A673 (cell line): ENCODE measurements around the gene CWF19L1. TPM values are rescaled to one million over a fixed set of nuclear protein-coding genes. Genes with fewer than 3 reads are reported as not detected.

Experiments
- BruUV-seq: library from RNA; stranded (reverse); fragments of 400-500 nt; replicated peaks from 2 replicates; lab custom pipeline; 2021; lab: Mats Ljungman, UMichigan
- CTCF ChIA-PET: fragments of 300-600 bp; sonication (Branson Sonifier 250); formaldehyde crosslinking; loops from one replicate; lab custom pipeline; 2022; ENCODE audit warnings: antibody characterized with exemption; lab: Charles Lee
- POLR2A ChIA-PET: fragments of 300-600 bp; sonication (Branson Sonifier 250); formaldehyde crosslinking; loops from one replicate; lab custom pipeline; 2022; ENCODE audit warnings: antibody characterized with exemption; ENCODE audit not compliant: low non-redundant PET; lab: Charles Lee
- DNase-seq: peaks from one replicate; pipeline ENCODE4 v3.0.0-alpha.2; 2015; ENCODE audit warnings: low spot score
- H3K27ac ChIP-seq: fragments of 200-600 bp; sonication (generic); 2 replicates; pipeline ENCODE4 v1.5.1; 2016; ENCODE audit warnings: mixed run types, low read depth, mild to moderate bottlenecking, mixed read lengths, antibody characterized with exemption, low read length; ENCODE audit not compliant: poor library complexity, severe bottlenecking
- H3K27me3 ChIP-seq: fragments of 200-600 bp; sonication (generic); replicated peaks from 2 replicates; pipeline ENCODE4 v1.6.1; 2017; ENCODE audit warnings: mixed run types, low read depth, mild to moderate bottlenecking, mixed read lengths, antibody characterized with exemption, low read length; ENCODE audit not compliant: insufficient read depth, poor library complexity
- H3K36me3 ChIP-seq: fragments of 200-600 bp; sonication (generic); 2 replicates; pipeline ENCODE4 v1.6.1; 2016; ENCODE audit warnings: mixed run types, mild to moderate bottlenecking, mixed read lengths, antibody characterized with exemption, low read length; ENCODE audit not compliant: insufficient read depth, poor library complexity, severe bottlenecking
- H3K4me1 ChIP-seq: fragments of 200-600 bp; sonication (generic); 2 replicates; pipeline ENCODE4 v1.6.1; 2017; ENCODE audit warnings: mixed run types, mild to moderate bottlenecking, mixed read lengths, antibody characterized with exemption, low read length; ENCODE audit not compliant: insufficient read depth, poor library complexity, severe bottlenecking
- H3K4me3 ChIP-seq: fragments of 200-600 bp; sonication (generic); 2 replicates; pipeline ENCODE4 v1.5.1; 2016; ENCODE audit warnings: low read depth, mixed run types, mild to moderate bottlenecking, mixed read lengths, low read length; ENCODE audit not compliant: poor library complexity, severe bottlenecking
- H3K9me3 ChIP-seq: fragments of 200-600 bp; sonication (generic); 2 replicates; pipeline ENCODE4 v1.6.1; 2016; ENCODE audit warnings: mixed run types, low read depth, mild to moderate bottlenecking, mixed read lengths, antibody characterized with exemption, low read length; ENCODE audit not compliant: poor library complexity, severe bottlenecking
- EZH2 ChIP-seq: fragments of 200-600 bp; sonication (generic); IDR thresholded peaks from 2 replicates; pipeline ENCODE4 v1.6.1; 2017; ENCODE audit warnings: borderline replicate concordance, low read depth, mild to moderate bottlenecking, mixed read lengths, antibody characterized with exemption, low read length; ENCODE audit not compliant: poor library complexity, severe bottlenecking
- intact Hi-C: fragments of 100-400 bp; cut with micrococcal nuclease; formaldehyde crosslinking; loops from one replicate; pipeline ENCODE4 v1.10.0; 2022; ENCODE audit not compliant: unreplicated experiment
- total RNA-seq: library from RNA; stranded (reverse); gene quantifications from 2 replicates; pipeline ENCODE4 v1.2.3, GENCODE V29; 2021
- TF ChIP-seq, protein P1 (sequence below): fragments of 300-800, 200-600 bp; sonication (generic); conservative IDR thresholded peaks from 2 replicates; pipeline ENCODE4 v1.5.1; 2017; ENCODE audit warnings: low read depth, mild to moderate bottlenecking, antibody characterized with exemption, low read length, moderate library complexity, mixed read lengths

Gene CWF19L1
- total RNA-seq, 1 experiment from 2014 or later, result 39.8 TPM

GRCh38 chr10:100291356-100291755, 23.9 kb upstream of the CWF19L1 start:
- ChIA-PET CTCF (no interaction called here), POLR2A (no interaction called here)
- Histone ChIP-seq H3K27ac (no peak overlapping the region), H3K4me3 (no peak overlapping the region), H3K36me3 (no peaks in the 10 kb centered on the region), H3K9me3 (no peaks in the 10 kb centered on the region), H3K4me1 (no peaks in the 10 kb centered on the region), H3K27me3 (no peaks in the 10 kb centered on the region)
- intact Hi-C loops, result no loop called here
- DNase-seq, result no peak
- TF ChIP-seq EZH2, result no peak
- TF ChIP-seq, protein P1, sequence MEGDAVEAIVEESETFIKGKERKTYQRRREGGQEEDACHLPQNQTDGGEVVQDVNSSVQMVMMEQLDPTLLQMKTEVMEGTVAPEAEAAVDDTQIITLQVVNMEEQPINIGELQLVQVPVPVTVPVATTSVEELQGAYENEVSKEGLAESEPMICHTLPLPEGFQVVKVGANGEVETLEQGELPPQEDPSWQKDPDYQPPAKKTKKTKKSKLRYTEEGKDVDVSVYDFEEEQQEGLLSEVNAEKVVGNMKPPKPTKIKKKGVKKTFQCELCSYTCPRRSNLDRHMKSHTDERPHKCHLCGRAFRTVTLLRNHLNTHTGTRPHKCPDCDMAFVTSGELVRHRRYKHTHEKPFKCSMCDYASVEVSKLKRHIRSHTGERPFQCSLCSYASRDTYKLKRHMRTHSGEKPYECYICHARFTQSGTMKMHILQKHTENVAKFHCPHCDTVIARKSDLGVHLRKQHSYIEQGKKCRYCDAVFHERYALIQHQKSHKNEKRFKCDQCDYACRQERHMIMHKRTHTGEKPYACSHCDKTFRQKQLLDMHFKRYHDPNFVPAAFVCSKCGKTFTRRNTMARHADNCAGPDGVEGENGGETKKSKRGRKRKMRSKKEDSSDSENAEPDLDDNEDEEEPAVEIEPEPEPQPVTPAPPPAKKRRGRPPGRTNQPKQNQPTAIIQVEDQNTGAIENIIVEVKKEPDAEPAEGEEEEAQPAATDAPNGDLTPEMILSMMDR, result no peak
- no TSS peak for BruUV-seq

DNA sequence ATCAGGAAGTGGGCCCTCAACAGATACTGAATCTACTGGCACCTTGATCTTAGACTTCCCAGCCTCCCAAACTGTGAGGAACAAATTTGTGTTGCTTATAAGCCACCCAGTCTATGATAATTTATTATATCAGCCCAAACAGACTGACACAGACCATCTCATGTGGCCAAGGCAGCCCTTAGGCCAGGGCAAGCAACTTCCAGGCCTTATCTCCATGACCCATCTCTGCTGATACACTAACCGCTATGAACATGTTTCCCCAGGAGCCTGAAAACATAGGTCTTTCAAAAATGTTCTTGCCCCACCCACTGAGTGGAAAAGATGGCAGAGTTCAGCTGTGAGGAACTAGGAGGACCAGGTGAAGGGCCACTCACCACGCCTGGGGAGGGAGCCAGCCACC, 22.2 kb upstream of the CWF19L1 start:
- TF ChIP-seq EZH2, result no peak
- TF ChIP-seq, protein P1, result no peak
- Histone ChIP-seq H3K4me1 (peaks cover 6% of the 10 kb centered on the region), H3K27ac (no peak overlapping the region), H3K27me3 (no peaks in the 10 kb centered on the region), H3K4me3 (no peak overlapping the region), H3K36me3 (no peaks in the 10 kb centered on the region), H3K9me3 (no peaks in the 10 kb centered on the region)
- intact Hi-C loops, result no loop called here
- CTCF ChIA-PET, result no interaction called here
- POLR2A ChIA-PET, result no interaction called here
- no peak for DNase-seq
- no TSS peak for BruUV-seq

GRCh38 chr10:100288196-100288595, 20.8 kb upstream of the CWF19L1 start:
- peaks cover 6% of the 10 kb centered on the region for H3K4me1 ChIP-seq
- H3K36me3 ChIP-seq, result peaks cover 4% of the 10 kb centered on the region
- intact Hi-C loops, result no loop called here
- H3K4me3 ChIP-seq, result no peak overlapping the region
- no peak for TF ChIP-seq EZH2
- TF ChIP-seq, protein P1, result no peak
- no TSS peak for BruUV-seq
- no peaks in the 10 kb centered on the region for H3K27me3 ChIP-seq
- ChIA-PET CTCF (no interaction called here), POLR2A (no interaction called here)
- H3K9me3 ChIP-seq, result no peaks in the 10 kb centered on the region
- H3K27ac ChIP-seq, result no peak overlapping the region
- no peak for DNase-seq
